ENCODE measurements around the gene IL17RD. TPM values are rescaled to one million over a fixed set of nuclear protein-coding genes. Genes with fewer than 3 reads are reported as not detected.

IL17RD gene
- total RNA-seq, 1 experiment from 2014 or later = 3.5 TPM

- H3K27me3 ChIP-seq (ENCODE audit: control insufficient read depth, insufficient read depth, low read length) = no peaks in the 10 kb centered on the region
- ATAC-seq = peak; percentile 88
- ChIA-PET POLR2A (no interaction called here), CTCF (no interaction called here)
- peak overlapping the region; percentile 73 for H3K27ac ChIP-seq (ENCODE audit: low read length)
- DNase-seq (ENCODE audit: low read depth, low spot score) = no peak
- intact Hi-C loops (cut with micrococcal nuclease; ENCODE audit: unreplicated experiment) = no loop called here
- peaks cover 4% of the 10 kb centered on the region; the same call in 1 of the 2 replicates for H3K4me1 ChIP-seq (ENCODE audit: control insufficient read depth, insufficient read depth, low read length)
- H3K4me3 ChIP-seq (ENCODE audit: low read depth in 2 of 2, low read length in 2 of 2) = peak overlapping the region; percentile 74 to 76
- H3K9me3 ChIP-seq (ENCODE audit: control insufficient read depth, insufficient read depth, low read depth, low read length) = no peaks in the 10 kb centered on the region
- 0 out of 2 replicates have a peak, but pooled peaks have one; percentile 22 for TF ChIP-seq POLR2AphosphoS5 (IDR thresholded peaks at IDR 0.05; ENCODE audit: low read depth, low read length)
- TF ChIP-seq SIN3A (IDR thresholded peaks at IDR 0.05; ENCODE audit: borderline replicate concordance, insufficient read depth, low read depth, low read length) = 0 out of 2 replicates have a peak, but pooled peaks have one; percentile 22
- TF ChIP-seq TCF7L2 (IDR thresholded peaks at IDR 0.05; ENCODE audit: low read depth, low read length) = no peak
- TF ChIP-seq CTCF (IDR thresholded peaks at IDR 0.05) = peak; percentile 29; the same call in 1 of the 2 replicates
- in situ Hi-C loops (cut with HindIII; ENCODE audit: low pct_unique_long_range_greater_than_20kb, low sequenced_read_pairs) = loop anchor here (25.0 kb wide), 1 partner anchor 92 kb away; no protein-coding TSS in a partner anchor
- H3K36me3 ChIP-seq (ENCODE audit: control insufficient read depth, insufficient read depth, low read length) = no peaks in the 10 kb centered on the region
- BruUV-seq (replicated peaks) = no TSS peak
These were observed 86.3 kb downstream of the IL17RD start for GRCh38 chr3:57078635-57079473.

GRCh38 chr3:57078344-57078634, 86.9 kb downstream of the IL17RD start:
- TF ChIP-seq CTCF (IDR thresholded peaks at IDR 0.05) = no peak
- TF ChIP-seq REST (IDR thresholded peaks at IDR 0.05; ENCODE audit: insufficient read depth in 1 of 2, low read depth in 2 of 2, low read length in 1 of 2) = no peak
- TF ChIP-seq SIN3A (IDR thresholded peaks at IDR 0.05; ENCODE audit: borderline replicate concordance, insufficient read depth, low read depth, low read length) = no peak
- no peak for TF ChIP-seq TCF7L2 (IDR thresholded peaks at IDR 0.05; ENCODE audit: low read depth, low read length)
- no peak for TF ChIP-seq POLR2AphosphoS5 (IDR thresholded peaks at IDR 0.05; ENCODE audit: low read depth, low read length)
- Histone ChIP-seq H3K4me3 (ENCODE audit: low read depth in 2 of 2, low read length in 2 of 2) (peak overlapping the region; percentile 74 to 76), H3K9me3 (ENCODE audit: control insufficient read depth, insufficient read depth, low read depth, low read length) (no peaks in the 10 kb centered on the region), H3K36me3 (ENCODE audit: control insufficient read depth, insufficient read depth, low read length) (no peaks in the 10 kb centered on the region), H3K27ac (ENCODE audit: low read length) (peak overlapping the region; percentile 66), H3K27me3 (ENCODE audit: control insufficient read depth, insufficient read depth, low read length) (no peaks in the 10 kb centered on the region), H3K4me1 (ENCODE audit: control insufficient read depth, insufficient read depth, low read length) (peaks cover 4% of the 10 kb centered on the region; the same call in 1 of the 2 replicates)
- in situ Hi-C loops (cut with HindIII; ENCODE audit: low pct_unique_long_range_greater_than_20kb, low sequenced_read_pairs) = loop anchor here (25.0 kb wide), 1 partner anchor 91 kb away; no protein-coding TSS in a partner anchor
- peak; percentile 45 for ATAC-seq
- no peak for DNase-seq (ENCODE audit: low read depth, low spot score)
- intact Hi-C loops (cut with micrococcal nuclease; ENCODE audit: unreplicated experiment) = no loop called here
- POLR2A ChIA-PET = no interaction called here
- no TSS peak for BruUV-seq (replicated peaks)
- CTCF ChIA-PET = no interaction called here

Data from Panc1 (cell line).